GM13976 (cell line): ENCODE results near the gene CADM2.

Source experiments
- DNase-seq: peaks from one replicate; pipeline ENCODE4 v3.0.0; 2012; ENCODE audit warnings: low spot score
- in situ Hi-C: fragments of 300-500 bp; cut with MboI; formaldehyde crosslinking; loops from one replicate; pipeline ENCODE4 v1.12.0; 2022; ENCODE audit warnings: low sequenced_read_pairs, mixed read lengths, inconsistent platforms; ENCODE audit not compliant: unreplicated experiment
- TF ChIP-seq, protein P1 (sequence below): IDR thresholded peaks from 2 replicates; pipeline ENCODE4 v1.5.1; 2012; ENCODE audit warnings: borderline replicate concordance, mild to moderate bottlenecking; ENCODE audit not compliant: insufficient read depth; ENCODE audit errors: extremely low read depth, missing control alignments, control extremely low read depth

Gene CADM2

DNA sequence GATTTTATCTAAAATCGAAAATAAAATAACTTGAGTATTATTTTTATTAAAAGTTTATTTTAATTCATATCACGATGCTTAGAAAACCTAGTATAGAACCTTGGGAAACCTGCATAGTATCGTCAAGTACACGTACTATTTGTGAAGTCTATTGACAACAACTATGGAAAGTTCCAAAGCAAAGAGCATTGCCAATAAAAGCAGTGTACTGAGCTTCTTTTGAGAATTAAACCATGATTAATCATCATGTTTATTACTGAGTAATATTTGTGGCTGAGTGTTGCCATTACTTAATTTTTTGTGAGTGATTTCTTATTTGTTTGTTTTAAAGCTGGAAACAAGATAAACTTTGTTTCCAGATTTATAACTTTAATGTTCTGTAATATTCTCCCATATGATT is 674.1 kb downstream of the CADM2 start:
- in situ Hi-C loops = no loop called here
- DNase-seq = no peak
- TF ChIP-seq, protein P1, sequence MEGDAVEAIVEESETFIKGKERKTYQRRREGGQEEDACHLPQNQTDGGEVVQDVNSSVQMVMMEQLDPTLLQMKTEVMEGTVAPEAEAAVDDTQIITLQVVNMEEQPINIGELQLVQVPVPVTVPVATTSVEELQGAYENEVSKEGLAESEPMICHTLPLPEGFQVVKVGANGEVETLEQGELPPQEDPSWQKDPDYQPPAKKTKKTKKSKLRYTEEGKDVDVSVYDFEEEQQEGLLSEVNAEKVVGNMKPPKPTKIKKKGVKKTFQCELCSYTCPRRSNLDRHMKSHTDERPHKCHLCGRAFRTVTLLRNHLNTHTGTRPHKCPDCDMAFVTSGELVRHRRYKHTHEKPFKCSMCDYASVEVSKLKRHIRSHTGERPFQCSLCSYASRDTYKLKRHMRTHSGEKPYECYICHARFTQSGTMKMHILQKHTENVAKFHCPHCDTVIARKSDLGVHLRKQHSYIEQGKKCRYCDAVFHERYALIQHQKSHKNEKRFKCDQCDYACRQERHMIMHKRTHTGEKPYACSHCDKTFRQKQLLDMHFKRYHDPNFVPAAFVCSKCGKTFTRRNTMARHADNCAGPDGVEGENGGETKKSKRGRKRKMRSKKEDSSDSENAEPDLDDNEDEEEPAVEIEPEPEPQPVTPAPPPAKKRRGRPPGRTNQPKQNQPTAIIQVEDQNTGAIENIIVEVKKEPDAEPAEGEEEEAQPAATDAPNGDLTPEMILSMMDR = no peak

DNA sequence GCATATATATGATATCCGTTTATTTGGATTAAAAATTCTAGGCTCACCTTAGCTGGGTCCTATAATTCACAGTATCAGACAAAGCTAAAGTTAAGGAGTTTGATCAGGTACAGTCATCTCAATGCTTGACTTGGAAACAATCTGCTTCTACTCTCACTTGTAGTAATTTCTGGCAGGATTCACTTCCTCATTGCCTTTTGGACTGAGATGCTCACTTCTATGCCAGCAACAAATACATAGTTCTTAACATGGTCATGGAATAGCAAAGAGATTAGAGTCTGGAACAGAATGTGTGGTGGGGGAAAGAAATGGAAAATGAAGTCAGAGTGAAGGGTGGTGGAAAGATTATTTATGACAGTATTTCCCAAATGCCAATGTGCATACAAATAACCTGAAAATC is 693.6 kb downstream of the CADM2 start:
- no peak for DNase-seq
- in situ Hi-C loops = no loop called here
- TF ChIP-seq, protein P1 = no peak

GRCh38 chr3:85660451-85660850 is 701.7 kb downstream of the CADM2 start:
- in situ Hi-C loops = no loop called here
- no peak for DNase-seq
- TF ChIP-seq, protein P1 = no peak

DNA sequence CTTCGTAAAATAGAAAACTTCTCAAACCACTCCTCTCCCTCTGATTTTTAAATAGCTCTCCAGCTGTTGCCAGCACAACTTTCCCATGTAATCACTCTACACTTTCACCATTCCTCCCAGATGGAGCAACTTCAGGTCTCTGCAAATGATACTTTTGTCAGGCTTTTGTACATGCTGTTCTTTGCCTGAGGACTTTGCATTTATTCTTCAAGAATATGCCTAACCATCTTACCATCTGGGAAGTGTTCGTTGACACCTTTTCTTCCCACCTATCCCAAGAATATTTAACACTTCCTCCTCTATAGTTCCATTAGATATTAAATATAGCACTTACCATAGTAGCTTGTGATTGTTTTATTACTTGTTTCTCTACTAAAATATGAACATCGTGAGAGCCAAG is 703.7 kb downstream of the CADM2 start:
- DNase-seq = no peak
- TF ChIP-seq, protein P1 = no peak
- in situ Hi-C loops = no loop called here

GRCh38 chr3:85667744-85668143 is 709.0 kb downstream of the CADM2 start:
- in situ Hi-C loops = no loop called here
- TF ChIP-seq, protein P1 = no peak
- DNase-seq = no peak

GRCh38 chr3:85670634-85671205 is 711.9 kb downstream of the CADM2 start:
- TF ChIP-seq, protein P1 = no peak

GRCh38 chr3:85672761-85673160 is 714.0 kb downstream of the CADM2 start:
- no peak for DNase-seq
- TF ChIP-seq, protein P1 = no peak
- in situ Hi-C loops = no loop called here

More at GRCh38 chr3:85670634-85671205, 711.9 kb downstream of the CADM2 start:
- no peak for DNase-seq
- in situ Hi-C loops = no loop called here
